Glomerular endothelial cell (primary cell): ENCODE data around the gene CSNK1A1. TPM values are rescaled to one million over a fixed set of nuclear protein-coding genes. Genes with fewer than 3 reads are reported as not detected.
A peak's percentile ranks its signal among the peaks of the same experiment; 100 is the strongest.

Source experiments
- DNase-seq: peaks from one replicate; pipeline ENCODE4 v3.0.0-alpha.2; 2011; ENCODE audit warnings: low read depth, low spot score; ENCODE audit errors: extremely low read depth
- total RNA-seq: library from RNA; depleted of rRNA; stranded (reverse); fragments of >200 nt; gene quantifications from 2 replicates; pipeline ENCODE4 v1.2.3, GENCODE V29; 2015

CSNK1A1 gene
- total RNA-seq, 1 donor from 2014 or later, result 240 TPM

- no peak for DNase-seq
Measured at GRCh38 chr5:149495673-149496072, 55.6 kb downstream of the CSNK1A1 start.

- DNase-seq, result no peak
Measured at GRCh38 chr5:149493316-149493715, 57.9 kb downstream of the CSNK1A1 start.

GRCh38 chr5:149492781-149493180, 58.5 kb downstream of the CSNK1A1 start:
- no peak for DNase-seq

- no peak for DNase-seq
Measured at GRCh38 chr5:149490599-149491485, 60.4 kb downstream of the CSNK1A1 start.

- DNase-seq, result no peak
Measured at GRCh38 chr5:149489605-149490037, 61.6 kb downstream of the CSNK1A1 start.

- DNase-seq, result no peak
Measured at GRCh38 chr5:149488645-149489306, 62.5 kb downstream of the CSNK1A1 start.

GRCh38 chr5:149487672-149488071, 63.6 kb downstream of the CSNK1A1 start:
- no peak for DNase-seq

- DNase-seq, result no peak
Measured at GRCh38 chr5:149486726-149487635, 64.3 kb downstream of the CSNK1A1 start.

GRCh38 chr5:149485655-149486615, 65.3 kb downstream of the CSNK1A1 start:
- DNase-seq, result peak; percentile 97

GRCh38 chr5:149481485-149481884, 69.8 kb downstream of the CSNK1A1 start:
- DNase-seq, result no peak

- DNase-seq, result no peak
Measured at GRCh38 chr5:149478761-149479160, 72.5 kb downstream of the CSNK1A1 start.

- no peak for DNase-seq
Measured at GRCh38 chr5:149475777-149476176, 75.5 kb downstream of the CSNK1A1 start.

GRCh38 chr5:149474198-149474597, 77.0 kb downstream of the CSNK1A1 start:
- DNase-seq, result no peak

GRCh38 chr5:149473441-149473840, 77.8 kb downstream of the CSNK1A1 start:
- no peak for DNase-seq

- DNase-seq, result no peak
Measured at GRCh38 chr5:149472399-149472798, 78.8 kb downstream of the CSNK1A1 start.

- DNase-seq, result no peak
Measured at GRCh38 chr5:149471406-149472183, 79.6 kb downstream of the CSNK1A1 start.

- no peak for DNase-seq
Measured at GRCh38 chr5:149470942-149471341, 80.3 kb downstream of the CSNK1A1 start.

GRCh38 chr5:149466457-149466972, 84.7 kb downstream of the CSNK1A1 start:
- DNase-seq, result no peak
